ENCODE measurements around the gene MAP4. TPM values are rescaled to one million over a fixed set of nuclear protein-coding genes. Genes with fewer than 3 reads are reported as not detected.
A peak's percentile ranks its signal among the peaks of the same experiment; 100 is the strongest.

Gene MAP4
- total RNA-seq, 1 experiment from 2014 or later = 140 TPM

- Histone ChIP-seq H3K18ac (ENCODE audit: insufficient read length, low read depth, low read length) (no peak overlapping the region), H3K27me3 (ENCODE audit: insufficient read depth, low read length) (no peaks in the 10 kb centered on the region), H2AFZ (ENCODE audit: low read length) (no peak overlapping the region), H2AK5ac (ENCODE audit: insufficient read length, low read length) (no peak overlapping the region), H4K91ac (ENCODE audit: insufficient read length, low read depth, low read length) (no peak overlapping the region), H3K4me1 (ENCODE audit: insufficient read depth, low read length) (peaks cover 3% of the 10 kb centered on the region), H2BK12ac (ENCODE audit: insufficient read length, low read depth, low read length) (no peak overlapping the region), H3K9me3 (ENCODE audit: control insufficient read depth, low read depth, low read length) (no peaks in the 10 kb centered on the region), H3K79me2 (ENCODE audit: insufficient read depth, low read length) (no peaks in the 10 kb centered on the region), H2BK15ac (ENCODE audit: low read depth, low read length) (no peak overlapping the region), H3K14ac (ENCODE audit: insufficient read depth, low read length) (no peak overlapping the region), H3T11ph (ENCODE audit: low read length) (no peak overlapping the region), H3K9ac (ENCODE audit: extremely low read depth, insufficient read length, low read length) (no peak overlapping the region), H2BK5ac (ENCODE audit: insufficient read length, low read length) (no peak overlapping the region), H4K8ac (replicated peaks; ENCODE audit: insufficient read length, low read depth, low read length) (no peak overlapping the region), H3K56ac (ENCODE audit: insufficient read length, low read depth, low read length) (no peak overlapping the region), H4K5ac (ENCODE audit: insufficient read length, low read depth, low read length) (no peak overlapping the region), H2BK20ac (ENCODE audit: low read depth, low read length, poor library complexity, severe bottlenecking) (no peak overlapping the region), H3K79me1 (ENCODE audit: insufficient read depth, low read depth, low read length, poor library complexity, severe bottlenecking) (no peaks in the 10 kb centered on the region), H3K23me2 (ENCODE audit: insufficient read length, low read depth, low read length, poor library complexity, severe bottlenecking) (no peaks in the 10 kb centered on the region), H3K4me2 (ENCODE audit: insufficient read depth, insufficient read length, low read length) (no peak overlapping the region), H3K4ac (ENCODE audit: low read depth, low read length) (no peak overlapping the region), H3K23ac (ENCODE audit: insufficient read length, low read depth, low read length) (no peak overlapping the region), H4K20me1 (ENCODE audit: control insufficient read depth, insufficient read depth, insufficient read length) (no peaks in the 10 kb centered on the region), H3K27ac (ENCODE audit: insufficient read length, low read depth, low read length) (no peak overlapping the region), H2BK120ac (ENCODE audit: low read depth, low read length, poor library complexity, severe bottlenecking) (no peak overlapping the region)
- no peak for TF ChIP-seq CTCF (conservative IDR thresholded peaks at IDR 0.05)
- H3K36me3 Mint-ChIP-seq (ENCODE audit: insufficient read depth in 1 of 3, low read depth in 3 of 3) = peaks cover 4 to 20% (median 7%) of the 10 kb centered on the region in 3 experiments; a peak in 5 of 7 replicates
- H3K4me3 Mint-ChIP-seq = no peak overlapping the region
- no peaks in the 10 kb centered on the region for H3K9me3 Mint-ChIP-seq
- WGBS (ENCODE audit: extremely low coverage, insufficient read length, low lambda C conversion rate) = no CpG with 5 or more reads among the region's 3 CpGs
- H3K27ac Mint-ChIP-seq = 0 out of 7 replicates have a peak overlapping the region, but pooled peaks of 2 of the 3 experiments have one; percentile 24 to 31
- peaks cover 23 to 24% of the 10 kb centered on the region in 2 experiments for H3K4me1 Mint-ChIP-seq
- no peaks in the 10 kb centered on the region for H3K27me3 Mint-ChIP-seq (ENCODE audit: low read depth)
- no peak for DNase-seq
Observed at GRCh38 chr3:47896736-47897135, 119.5 kb downstream of the MAP4 start.

Data from H9 (cell line).